CD4-positive, CD25-positive, alpha-beta regulatory T cell (primary cell): Measurements from ENCODE around the gene ELOVL2. TPM values are rescaled to one million over a fixed set of nuclear protein-coding genes. Genes with fewer than 3 reads are reported as not detected.

ENCODE experiments used
- ATAC-seq, 2 donors: fragments of 150-1000 bp; cut with Tn5 transposase; one replicate each; pipeline ENCODE4 v1.10.0; 2021; ENCODE audit warnings: low read depth in 2 of 2, moderate number of reproducible peaks in 2 of 2, moderate library complexity in 1 of 2
- DNase-seq, 3 donors: peaks; one replicate each; pipeline versions ENCODE4 v3.0.0 to v3.0.0-alpha.2; 2012 to 2022; ENCODE audit warnings: mixed read lengths in 1 of 3
- H3K27ac ChIP-seq: one replicate; pipeline ENCODE4 v1.7.0; 2013; ENCODE audit warnings: mild to moderate bottlenecking, low read length; ENCODE audit not compliant: insufficient read depth, poor library complexity, severe bottlenecking
- H3K27me3 ChIP-seq: one replicate; pipeline ENCODE4 v1.7.0; 2013; ENCODE audit warnings: low read length; ENCODE audit not compliant: control insufficient read depth, insufficient read depth
- H3K36me3 ChIP-seq: one replicate; pipeline ENCODE4 v1.7.0; 2013; ENCODE audit warnings: mild to moderate bottlenecking, low read length, moderate library complexity; ENCODE audit not compliant: control insufficient read depth, insufficient read depth
- H3K4me1 ChIP-seq: 2 replicates; pipeline ENCODE4 v1.7.0; 2013; ENCODE audit warnings: mild to moderate bottlenecking, low read length; ENCODE audit not compliant: insufficient read depth, control insufficient read depth, poor library complexity, severe bottlenecking
- H3K4me3 ChIP-seq: one replicate; pipeline ENCODE4 v1.7.0; 2013; ENCODE audit warnings: low read depth, mild to moderate bottlenecking, low read length, moderate library complexity
- H3K9me3 ChIP-seq, 2 experiments: 1 replicate in 1 of 2; 2 replicates in 1 of 2; pipeline ENCODE4 v1.7.0; 2013; ENCODE audit warnings: low read length in 2 of 2, mild to moderate bottlenecking in 1 of 2, moderate library complexity in 1 of 2; ENCODE audit not compliant: control insufficient read depth in 2 of 2
- H3K27ac Mint-ChIP-seq, 3 donors: one replicate each; pipeline ENCODE4 v1.8.0; 2020 to 2022; ENCODE audit warnings: mild to moderate bottlenecking in 3 of 3, mixed read lengths in 3 of 3, moderate library complexity in 2 of 3
- H3K27me3 Mint-ChIP-seq: one replicate; pipeline ENCODE4 v1.8.0; 2022; ENCODE audit warnings: mild to moderate bottlenecking, mixed read lengths
- H3K36me3 Mint-ChIP-seq: one replicate; pipeline ENCODE4 v1.8.0; 2020; ENCODE audit warnings: mixed read lengths
- H3K4me1 Mint-ChIP-seq, 4 donors: one replicate each; pipeline ENCODE4 v1.8.0; 2020 to 2022; ENCODE audit warnings: mixed read lengths in 4 of 4, mild to moderate bottlenecking in 1 of 4
- H3K4me3 Mint-ChIP-seq, 4 donors: one replicate each; pipeline ENCODE4 v1.8.0; 2020 to 2022; ENCODE audit warnings: mild to moderate bottlenecking in 4 of 4, mixed read lengths in 4 of 4, moderate library complexity in 3 of 4
- H3K9me3 Mint-ChIP-seq, 7 donors: one replicate each; pipeline ENCODE4 v1.8.0; 2020 to 2022; ENCODE audit warnings: mixed read lengths in 7 of 7, mild to moderate bottlenecking in 3 of 7, moderate library complexity in 2 of 7
- polyA plus RNA-seq, 4 donors: library from polyadenylated mRNA; unstranded; fragments of 300-500 nt; fragmentation: Illumina TruSeq; gene quantifications; one replicate each; pipeline ENCODE4 v1.2.3, GENCODE V29; 2021
- total RNA-seq: library from RNA; stranded (reverse); gene quantifications from one replicate; pipeline ENCODE4 v1.2.3, GENCODE V29; 2022

ELOVL2 gene
- total and polyA plus RNA-seq, 5 donors from 2014 or later: not detected

GRCh38 chr6:10972196-10972595 lies 71.9 kb downstream of the ELOVL2 start:
- H3K4me1 Mint-ChIP-seq: no peaks in the 10 kb centered on the region
- DNase-seq: no peak
- Histone ChIP-seq H3K4me1 (no peaks in the 10 kb centered on the region), H3K9me3 (no peaks in the 10 kb centered on the region), H3K27me3 (no peaks in the 10 kb centered on the region), H3K27ac (no peak overlapping the region), H3K36me3 (no peaks in the 10 kb centered on the region), H3K4me3 (no peak overlapping the region)
- H3K27ac Mint-ChIP-seq: no peak overlapping the region
- no peak for ATAC-seq
- no peak overlapping the region for H3K4me3 Mint-ChIP-seq
- H3K27me3 Mint-ChIP-seq: peaks cover 9% of the 10 kb centered on the region
- peaks cover 4% of the 10 kb centered on the region for H3K36me3 Mint-ChIP-seq
- H3K9me3 Mint-ChIP-seq: peaks cover 0 to 8% (median 4%) of the 10 kb centered on the region in 7 donors

DNA sequence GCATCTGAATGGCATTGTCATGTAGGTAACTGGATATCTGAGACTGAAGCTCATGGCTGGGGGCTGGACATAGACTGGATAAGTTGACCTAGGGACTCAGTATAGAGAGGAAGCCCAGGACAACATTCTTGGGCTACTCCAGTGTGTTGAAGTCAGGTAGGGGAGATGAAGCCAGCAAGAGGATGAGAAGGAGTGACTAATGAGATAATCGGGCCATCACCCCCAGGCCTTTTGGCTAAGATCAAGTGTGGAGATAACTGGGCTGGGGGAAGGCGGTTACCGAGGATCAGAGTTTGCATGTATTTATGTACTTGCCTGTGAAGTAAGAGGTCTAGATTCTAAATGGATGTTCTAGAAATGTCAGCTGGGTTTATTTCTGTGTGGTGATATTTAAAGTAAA lies 73.4 kb downstream of the ELOVL2 start:
- Mint-ChIP-seq H3K27ac (no peak overlapping the region), H3K4me3 (no peak overlapping the region), H3K36me3 (peaks cover 4% of the 10 kb centered on the region), H3K9me3 (peaks cover 0 to 15% (median 6%) of the 10 kb centered on the region in 7 donors), H3K27me3 (peaks cover 9% of the 10 kb centered on the region), H3K4me1 (no peaks in the 10 kb centered on the region)
- H3K27ac ChIP-seq: no peak overlapping the region
- H3K4me1 ChIP-seq: no peaks in the 10 kb centered on the region
- no peaks in the 10 kb centered on the region for H3K27me3 ChIP-seq
- no peak overlapping the region for H3K4me3 ChIP-seq
- ATAC-seq (no peak), DNase-seq (no peak)
- H3K36me3 ChIP-seq: no peaks in the 10 kb centered on the region
- peaks cover 0 to 2% of the 10 kb centered on the region in 2 experiments for H3K9me3 ChIP-seq

DNA sequence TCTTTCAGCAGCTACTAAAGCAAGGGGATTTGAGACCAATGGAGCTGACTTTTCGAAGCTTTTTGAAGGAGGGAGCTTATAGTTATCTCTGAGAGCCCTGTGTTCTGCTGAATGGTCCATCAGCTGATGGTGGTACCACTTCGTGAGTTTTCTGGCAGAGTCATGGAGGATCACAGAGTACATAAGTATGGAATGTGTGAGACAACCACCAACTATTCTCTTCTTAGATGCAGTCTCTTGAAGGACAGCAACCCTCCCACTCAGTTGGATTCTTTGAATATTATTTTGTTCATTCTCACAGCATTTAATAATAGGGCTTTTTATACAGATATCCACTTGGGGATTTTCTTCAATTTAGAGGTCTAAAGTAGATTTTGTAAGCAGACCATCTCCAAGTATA lies 75.3 kb downstream of the ELOVL2 start:
- Mint-ChIP-seq H3K4me3 (no peak overlapping the region), H3K27me3 (peaks cover 14% of the 10 kb centered on the region), H3K4me1 (no peaks in the 10 kb centered on the region), H3K9me3 (peaks cover 0 to 15% (median 6%) of the 10 kb centered on the region in 7 donors), H3K27ac (no peak overlapping the region), H3K36me3 (peaks cover 4% of the 10 kb centered on the region)
- Histone ChIP-seq H3K4me1 (no peaks in the 10 kb centered on the region), H3K9me3 (peaks cover 0 to 2% of the 10 kb centered on the region in 2 experiments), H3K36me3 (no peaks in the 10 kb centered on the region), H3K4me3 (no peak overlapping the region), H3K27ac (no peak overlapping the region), H3K27me3 (no peaks in the 10 kb centered on the region)
- DNase-seq (no peak), ATAC-seq (no peak)

GRCh38 chr6:10964684-10965083 lies 79.4 kb downstream of the ELOVL2 start:
- Histone ChIP-seq H3K4me1 (no peaks in the 10 kb centered on the region), H3K27me3 (peaks cover 3% of the 10 kb centered on the region), H3K4me3 (no peak overlapping the region), H3K9me3 (peaks cover 0 to 2% of the 10 kb centered on the region in 2 experiments), H3K27ac (no peak overlapping the region), H3K36me3 (no peaks in the 10 kb centered on the region)
- Mint-ChIP-seq H3K27ac (no peak overlapping the region), H3K9me3 (peaks cover 0 to 15% (median 6%) of the 10 kb centered on the region in 7 donors), H3K36me3 (no peaks in the 10 kb centered on the region), H3K27me3 (peaks cover 17% of the 10 kb centered on the region), H3K4me3 (no peak overlapping the region), H3K4me1 (no peaks in the 10 kb centered on the region)
- no peak for ATAC-seq
- no peak for DNase-seq

DNA sequence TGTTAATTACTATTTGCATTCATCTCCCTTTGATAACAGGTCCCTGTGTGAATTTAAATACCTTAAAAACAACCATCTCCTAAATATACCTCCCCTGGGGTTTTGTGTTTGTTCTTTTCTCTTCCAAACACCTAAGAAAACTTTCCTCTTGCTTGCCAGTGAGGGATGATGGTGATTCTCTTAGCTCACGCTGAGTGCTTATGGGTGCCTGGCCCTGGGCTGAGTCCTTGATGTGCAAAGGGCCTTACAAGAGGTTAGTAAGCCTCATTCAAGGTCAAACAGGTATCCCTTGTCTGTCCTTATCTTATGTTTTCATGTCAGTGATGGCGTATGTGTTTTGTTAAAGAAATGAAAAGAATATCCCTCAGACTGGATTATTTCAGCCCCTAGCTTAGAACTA lies 81.0 kb downstream of the ELOVL2 start:
- ATAC-seq: no peak
- no peaks in the 10 kb centered on the region for H3K4me1 Mint-ChIP-seq

DNA sequence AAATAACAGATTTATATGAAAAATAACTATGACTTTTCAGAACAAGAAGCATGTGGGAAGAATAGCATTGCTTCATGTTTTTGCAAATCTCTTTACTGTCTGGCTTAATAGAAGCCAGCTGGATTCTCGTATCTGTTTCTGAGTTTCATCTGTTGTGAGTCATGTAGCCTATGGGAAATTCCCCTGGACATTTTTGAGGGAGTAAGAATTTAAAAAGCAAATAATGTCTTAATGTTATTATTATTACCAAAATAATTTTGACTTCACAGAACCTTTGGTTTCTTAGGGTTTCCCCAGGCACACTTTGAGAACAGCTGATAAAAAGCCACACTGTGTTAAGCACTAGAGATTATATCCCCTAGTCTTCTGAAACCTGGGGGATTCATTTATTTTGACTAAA lies 81.4 kb downstream of the ELOVL2 start:
- ATAC-seq: no peak

More for the DNA sequence above, 81.0 kb downstream of the ELOVL2 start:
- H3K4me3 Mint-ChIP-seq: no peak overlapping the region
- H3K27ac ChIP-seq: no peak overlapping the region
- H3K36me3 ChIP-seq: no peaks in the 10 kb centered on the region
- H3K9me3 ChIP-seq: peaks cover 0 to 2% of the 10 kb centered on the region in 2 experiments
- no peaks in the 10 kb centered on the region for H3K36me3 Mint-ChIP-seq
- H3K4me3 ChIP-seq: no peak overlapping the region
- peaks cover 0 to 13% (median 6%) of the 10 kb centered on the region in 7 donors for H3K9me3 Mint-ChIP-seq
- no peaks in the 10 kb centered on the region for H3K4me1 ChIP-seq
- H3K27ac Mint-ChIP-seq: no peak overlapping the region
- H3K27me3 ChIP-seq: peaks cover 3% of the 10 kb centered on the region
- H3K27me3 Mint-ChIP-seq: peaks cover 20% of the 10 kb centered on the region
- DNase-seq: no peak

DNA sequence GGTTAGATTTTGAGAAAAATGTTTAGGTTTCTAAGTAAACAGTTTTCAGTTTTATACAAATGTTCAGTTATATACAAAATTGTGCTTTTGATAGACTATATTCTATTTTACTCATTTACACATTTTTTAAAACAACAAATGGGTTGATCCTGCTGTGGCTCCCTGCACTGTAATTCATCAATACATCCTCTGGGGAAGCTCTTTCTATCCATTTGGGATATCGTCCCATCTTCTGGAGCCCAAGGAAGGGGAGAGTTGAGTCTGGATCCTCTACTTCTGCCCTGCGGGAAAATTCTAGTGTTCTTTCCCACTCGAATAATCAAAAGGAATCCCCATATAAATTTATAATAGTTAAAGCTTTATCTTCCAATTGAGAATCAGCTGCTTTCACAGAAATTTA lies 82.3 kb downstream of the ELOVL2 start:
- peaks cover 20% of the 10 kb centered on the region for H3K27me3 Mint-ChIP-seq
- Histone ChIP-seq H3K36me3 (no peaks in the 10 kb centered on the region), H3K4me3 (no peak overlapping the region), H3K27ac (no peak overlapping the region), H3K4me1 (no peaks in the 10 kb centered on the region), H3K27me3 (peaks cover 3% of the 10 kb centered on the region), H3K9me3 (peaks cover 0 to 2% of the 10 kb centered on the region in 2 experiments)
- H3K9me3 Mint-ChIP-seq: peaks cover 0 to 12% (median 3%) of the 10 kb centered on the region in 7 donors
- H3K4me1 Mint-ChIP-seq: no peaks in the 10 kb centered on the region
- H3K4me3 Mint-ChIP-seq: no peak overlapping the region
- no peak for DNase-seq
- no peak for ATAC-seq
- no peaks in the 10 kb centered on the region for H3K36me3 Mint-ChIP-seq
- H3K27ac Mint-ChIP-seq: no peak overlapping the region

More for the DNA sequence above, 81.4 kb downstream of the ELOVL2 start:
- Histone ChIP-seq H3K36me3 (no peaks in the 10 kb centered on the region), H3K27ac (no peak overlapping the region), H3K27me3 (peaks cover 3% of the 10 kb centered on the region), H3K4me3 (no peak overlapping the region), H3K4me1 (no peaks in the 10 kb centered on the region), H3K9me3 (peaks cover 0 to 2% of the 10 kb centered on the region in 2 experiments)
- H3K4me1 Mint-ChIP-seq: no peaks in the 10 kb centered on the region
- H3K27ac Mint-ChIP-seq: no peak overlapping the region
- peaks cover 0 to 11% (median 3%) of the 10 kb centered on the region in 7 donors for H3K9me3 Mint-ChIP-seq
- DNase-seq: no peak
- H3K4me3 Mint-ChIP-seq: no peak overlapping the region
- H3K36me3 Mint-ChIP-seq: no peaks in the 10 kb centered on the region
- peaks cover 20% of the 10 kb centered on the region for H3K27me3 Mint-ChIP-seq

- DNase-seq: no peak
- Histone ChIP-seq H3K4me3 (no peak overlapping the region), H3K9me3 (no peaks in the 10 kb centered on the region), H3K36me3 (no peaks in the 10 kb centered on the region), H3K27ac (no peak overlapping the region), H3K4me1 (no peaks in the 10 kb centered on the region), H3K27me3 (peaks cover 3% of the 10 kb centered on the region)
- H3K27me3 Mint-ChIP-seq: peaks cover 20% of the 10 kb centered on the region
- no peak overlapping the region for H3K27ac Mint-ChIP-seq
- H3K4me3 Mint-ChIP-seq: no peak overlapping the region
- ATAC-seq: no peak
- no peaks in the 10 kb centered on the region for H3K4me1 Mint-ChIP-seq
- H3K36me3 Mint-ChIP-seq: no peaks in the 10 kb centered on the region
- H3K9me3 Mint-ChIP-seq: peaks cover 0 to 9% (median 0%) of the 10 kb centered on the region in 7 donors
Observed at GRCh38 chr6:10960171-10960570, 83.9 kb downstream of the ELOVL2 start.
